ENCODE measurements around the gene SMIM5. TPM values are rescaled to one million over a fixed set of nuclear protein-coding genes. Genes with fewer than 3 reads are reported as not detected.

Gene SMIM5
- total RNA-seq, 1 donor from 2014 or later: not detected

DNA sequence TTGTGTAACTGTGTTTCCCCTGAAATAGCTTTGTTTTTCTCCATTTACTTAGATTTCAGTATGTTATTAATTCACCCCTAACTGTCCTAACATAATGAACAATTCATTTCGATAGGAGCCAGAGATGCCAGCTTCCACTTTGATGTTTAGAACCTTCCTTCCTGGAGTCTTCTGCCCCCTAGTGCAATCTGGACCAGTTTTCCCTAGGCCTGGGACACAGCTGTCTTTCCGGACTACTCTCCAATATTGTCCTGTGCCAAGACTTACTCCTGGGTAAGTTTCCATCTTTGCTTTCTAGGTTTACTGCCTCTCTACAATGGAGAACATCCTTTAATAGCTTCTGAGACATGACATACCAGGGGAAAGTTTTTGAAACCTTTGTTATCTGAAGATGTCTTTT, 20.9 kb downstream of the SMIM5 start:
- TF ChIP-seq EZH2phosphoT487 (IDR thresholded peaks at IDR 0.05) (no peak), EZH2 (IDR thresholded peaks at IDR 0.05) (no peak)
- TF ChIP-seq, protein P1, sequence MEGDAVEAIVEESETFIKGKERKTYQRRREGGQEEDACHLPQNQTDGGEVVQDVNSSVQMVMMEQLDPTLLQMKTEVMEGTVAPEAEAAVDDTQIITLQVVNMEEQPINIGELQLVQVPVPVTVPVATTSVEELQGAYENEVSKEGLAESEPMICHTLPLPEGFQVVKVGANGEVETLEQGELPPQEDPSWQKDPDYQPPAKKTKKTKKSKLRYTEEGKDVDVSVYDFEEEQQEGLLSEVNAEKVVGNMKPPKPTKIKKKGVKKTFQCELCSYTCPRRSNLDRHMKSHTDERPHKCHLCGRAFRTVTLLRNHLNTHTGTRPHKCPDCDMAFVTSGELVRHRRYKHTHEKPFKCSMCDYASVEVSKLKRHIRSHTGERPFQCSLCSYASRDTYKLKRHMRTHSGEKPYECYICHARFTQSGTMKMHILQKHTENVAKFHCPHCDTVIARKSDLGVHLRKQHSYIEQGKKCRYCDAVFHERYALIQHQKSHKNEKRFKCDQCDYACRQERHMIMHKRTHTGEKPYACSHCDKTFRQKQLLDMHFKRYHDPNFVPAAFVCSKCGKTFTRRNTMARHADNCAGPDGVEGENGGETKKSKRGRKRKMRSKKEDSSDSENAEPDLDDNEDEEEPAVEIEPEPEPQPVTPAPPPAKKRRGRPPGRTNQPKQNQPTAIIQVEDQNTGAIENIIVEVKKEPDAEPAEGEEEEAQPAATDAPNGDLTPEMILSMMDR (IDR thresholded peaks at IDR 0.05): no peak
- peaks cover 18% of the 10 kb centered on the region for H3F3A ChIP-seq (ENCODE audit: low read depth)
- H3K4me3 Mint-ChIP-seq: no peak overlapping the region
- no peak overlapping the region for H2AFZ ChIP-seq (replicated peaks)
- no peaks in the 10 kb centered on the region for H3K4me1 Mint-ChIP-seq
- H3K4me1 ChIP-seq: no peaks in the 10 kb centered on the region
- no peaks in the 10 kb centered on the region for H3K36me3 ChIP-seq
- no peak overlapping the region for H3K4me3 ChIP-seq
- H3K36me3 Mint-ChIP-seq: peaks cover 7% of the 10 kb centered on the region
- H3K9ac ChIP-seq: no peak overlapping the region
- H3K27me3 ChIP-seq: no peaks in the 10 kb centered on the region
- no peak overlapping the region for H3K27ac Mint-ChIP-seq
- DNase-seq (ENCODE audit: low spot score): no peak
- no peak overlapping the region for H3K27ac ChIP-seq
- no peaks in the 10 kb centered on the region for H4K20me1 ChIP-seq (ENCODE audit: low read depth)
- H3K79me2 ChIP-seq (ENCODE audit: low read depth): no peaks in the 10 kb centered on the region
- no peaks in the 10 kb centered on the region for H3K27me3 Mint-ChIP-seq (ENCODE audit: insufficient read depth, low read depth)
- H3K9me3 ChIP-seq (ENCODE audit: low read depth): no peaks in the 10 kb centered on the region
- H3K9me3 Mint-ChIP-seq: no peaks in the 10 kb centered on the region
- no peak overlapping the region for H3K4me2 ChIP-seq

DNA sequence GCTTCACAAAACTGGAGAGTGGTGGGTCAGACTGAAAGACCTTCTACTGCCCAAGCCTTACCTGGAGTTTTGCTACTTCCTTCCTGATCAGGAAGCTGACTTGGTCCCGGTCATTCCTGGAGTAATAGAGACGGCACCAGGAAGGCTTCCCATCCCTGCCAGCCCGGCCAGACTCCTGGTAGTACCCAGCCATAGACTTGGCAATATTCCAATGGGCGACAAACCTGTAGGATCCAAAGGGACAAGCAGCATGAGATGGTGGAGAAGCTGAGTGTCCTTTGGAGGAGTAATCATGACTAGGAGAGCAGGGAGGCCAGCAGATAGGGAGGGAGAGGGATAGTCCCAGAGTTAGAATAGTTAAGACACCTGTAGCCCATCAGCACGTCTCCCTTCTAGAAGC, 25.0 kb downstream of the SMIM5 start:
- no peaks in the 10 kb centered on the region for H3K9me3 Mint-ChIP-seq
- no peak overlapping the region for H3K27ac Mint-ChIP-seq
- no peaks in the 10 kb centered on the region for H3K9me3 ChIP-seq (ENCODE audit: low read depth)

DNA sequence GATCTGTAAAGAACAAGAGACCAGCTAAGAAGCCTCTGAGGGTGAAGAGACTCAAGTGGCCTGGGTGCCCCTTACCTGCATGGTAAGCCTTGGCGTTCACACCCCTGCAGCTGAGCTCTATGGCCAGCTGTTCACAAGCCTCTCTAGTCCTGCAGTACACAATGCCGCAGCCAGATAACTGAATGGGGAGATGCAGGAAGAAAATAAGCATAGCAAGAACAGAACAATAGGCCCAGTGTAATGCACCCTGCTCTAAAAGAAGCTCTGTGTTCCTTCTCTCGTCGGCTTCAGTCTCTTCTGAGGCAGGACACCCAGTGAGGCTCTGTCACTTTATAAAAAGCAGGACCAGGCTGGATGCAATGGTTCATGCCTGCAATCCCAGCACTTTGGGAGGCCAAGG, 28.3 kb downstream of the SMIM5 start:
- no peaks in the 10 kb centered on the region for H3F3A ChIP-seq (ENCODE audit: low read depth)
- peaks cover 6% of the 10 kb centered on the region for H3K4me1 ChIP-seq
- H3K27me3 ChIP-seq: no peaks in the 10 kb centered on the region
- peaks cover 16% of the 10 kb centered on the region for H3K79me2 ChIP-seq (ENCODE audit: low read depth)
- no peak overlapping the region for H2AFZ ChIP-seq (replicated peaks)
- Mint-ChIP-seq H3K27ac (no peak overlapping the region), H3K4me3 (no peak overlapping the region), H3K27me3 (ENCODE audit: insufficient read depth, low read depth) (no peaks in the 10 kb centered on the region), H3K9me3 (no peaks in the 10 kb centered on the region), H3K36me3 (peaks cover 11% of the 10 kb centered on the region), H3K4me1 (peaks cover 12% of the 10 kb centered on the region)
- H3K9me3 ChIP-seq (ENCODE audit: low read depth): no peaks in the 10 kb centered on the region
- DNase-seq (ENCODE audit: low spot score): no peak
- no peak for TF ChIP-seq EZH2phosphoT487 (IDR thresholded peaks at IDR 0.05)
- no peak for TF ChIP-seq EZH2 (IDR thresholded peaks at IDR 0.05)
- TF ChIP-seq, protein P1 (IDR thresholded peaks at IDR 0.05): no peak
- H3K36me3 ChIP-seq: no peaks in the 10 kb centered on the region
- no peak overlapping the region for H3K4me2 ChIP-seq
- H3K4me3 ChIP-seq: no peak overlapping the region
- H3K9ac ChIP-seq: no peak overlapping the region
- no peak overlapping the region for H3K27ac ChIP-seq
- no peaks in the 10 kb centered on the region for H4K20me1 ChIP-seq (ENCODE audit: low read depth)

More for the DNA sequence above, 25.0 kb downstream of the SMIM5 start:
- Histone ChIP-seq H3K36me3 (no peaks in the 10 kb centered on the region), H2AFZ (replicated peaks) (no peak overlapping the region), H3K4me2 (no peak overlapping the region), H3K4me1 (no peaks in the 10 kb centered on the region), H3F3A (ENCODE audit: low read depth) (peaks cover 16% of the 10 kb centered on the region), H3K27ac (no peak overlapping the region), H3K79me2 (ENCODE audit: low read depth) (no peaks in the 10 kb centered on the region), H4K20me1 (ENCODE audit: low read depth) (no peaks in the 10 kb centered on the region), H3K4me3 (no peak overlapping the region), H3K27me3 (no peaks in the 10 kb centered on the region), H3K9ac (no peak overlapping the region)
- Mint-ChIP-seq H3K4me3 (no peak overlapping the region), H3K4me1 (no peaks in the 10 kb centered on the region), H3K36me3 (peaks cover 11% of the 10 kb centered on the region), H3K27me3 (ENCODE audit: insufficient read depth, low read depth) (no peaks in the 10 kb centered on the region)
- TF ChIP-seq EZH2phosphoT487 (IDR thresholded peaks at IDR 0.05) (no peak), EZH2 (IDR thresholded peaks at IDR 0.05) (no peak)
- TF ChIP-seq, protein P1 (IDR thresholded peaks at IDR 0.05): no peak
- no peak for DNase-seq (ENCODE audit: low spot score)

Data from neural progenitor cell (in vitro differentiated cells).